Measurements from ENCODE around the gene LHX3.
"Not testable (repeated sequence)": the region's sequence is repeated elsewhere in the genome, so short reads cannot be mapped to it uniquely, and the experiment has no call there.

The LHX3 gene

GRCh38 chr9:136153381-136154065 is 51.4 kb downstream of the LHX3 start:
- no peak for DNase-seq (ENCODE audit: low read depth in 2 of 2)

GRCh38 chr9:136152931-136153330 is 52.0 kb downstream of the LHX3 start:
- DNase-seq (ENCODE audit: low read depth in 2 of 2) = no peak

GRCh38 chr9:136152543-136152866 is 52.4 kb downstream of the LHX3 start:
- DNase-seq (ENCODE audit: low read depth in 2 of 2) = no peak

- DNase-seq (ENCODE audit: low read depth in 2 of 2) = no peak
Measured at GRCh38 chr9:136151848-136152542, 52.9 kb downstream of the LHX3 start.

- DNase-seq (ENCODE audit: low read depth in 2 of 2) = no peak
Measured at GRCh38 chr9:136151214-136151804, 53.6 kb downstream of the LHX3 start.

- DNase-seq (ENCODE audit: low read depth in 2 of 2) = not testable (repeated sequence)
Measured at GRCh38 chr9:136150664-136151213, 54.2 kb downstream of the LHX3 start.

- DNase-seq (ENCODE audit: low read depth in 2 of 2) = no peak
Measured at GRCh38 chr9:136149853-136150252, 55.1 kb downstream of the LHX3 start.

- DNase-seq (ENCODE audit: low read depth in 2 of 2) = no peak
Measured at GRCh38 chr9:136149337-136149736, 55.6 kb downstream of the LHX3 start.

- no peak for DNase-seq (ENCODE audit: low read depth in 2 of 2)
Measured at GRCh38 chr9:136148766-136149165, 56.2 kb downstream of the LHX3 start.

- DNase-seq (ENCODE audit: low read depth in 2 of 2) = no peak
Measured at GRCh38 chr9:136147890-136148714, 56.8 kb downstream of the LHX3 start.

GRCh38 chr9:136147038-136147889 is 57.7 kb downstream of the LHX3 start:
- no peak for DNase-seq (ENCODE audit: low read depth in 2 of 2)
